HepG2 (cell line): Measurements from ENCODE around the gene HID1. TPM values are rescaled to one million over a fixed set of nuclear protein-coding genes. Genes with fewer than 3 reads are reported as not detected.

ENCODE experiments used
- ATAC-seq: fragments of 200-7000 bp; cut with Tn5 transposase; 3 replicates; pipeline ENCODE4 v1.9.1; 2020; ENCODE audit warnings: mild to moderate bottlenecking, moderate library complexity
- BruUV-seq: library from RNA; stranded (reverse); fragments of 400-500 nt; replicated peaks from 2 replicates; lab custom pipeline; 2021; lab: Mats Ljungman, UMichigan
- CTCF ChIA-PET: fragments of 300-600 bp; formaldehyde crosslinking; extraction: SDS; loops from one replicate; lab custom pipeline; 2021; ENCODE audit warnings: low total read pairs, inconsistent platforms, low intra/inter-chr PET ratio; lab: Yijun Ruan, JAX
- POLR2A ChIA-PET: fragments of 350-600 bp; sonication (Branson Sonifier 250); formaldehyde crosslinking; loops from one replicate; lab custom pipeline; 2020; ENCODE audit warnings: antibody characterized with exemption, inconsistent platforms; lab: Yijun Ruan, JAX
- DNase-seq: peaks from one replicate; pipeline ENCODE4 v3.0.0-alpha.2; 2015; ENCODE audit warnings: low spot score
- FAIRE-seq: peaks from 3 replicates; lab custom pipeline; 2011; peaks lifted over from hg19 to GRCh38; lab: Jason Lieb, UNC
- H2AFZ ChIP-seq: one replicate; pipeline ENCODE4 v1.6.1; 2011; ENCODE audit warnings: low read length, inconsistent platforms
- H3K27ac ChIP-seq: fragments of 300-600 bp; 3 replicates; pipeline ENCODE4 v1.8.0; 2011; ENCODE audit warnings: mixed run types, mild to moderate bottlenecking, mixed read lengths, low read length, inconsistent platforms; ENCODE audit not compliant: insufficient read depth; ENCODE audit errors: extremely low read length
- H3K27me3 ChIP-seq, 2 experiments: fragments of 200-600 bp in 1 of 2; 2 replicates in 1 of 2; 3 replicates in 1 of 2; pipeline versions ENCODE4 v1.6.0 to v1.8.0; 2011; ENCODE audit warnings: low read length in 2 of 2, mild to moderate bottlenecking in 2 of 2, moderate library complexity in 2 of 2, inconsistent platforms in 1 of 2; ENCODE audit not compliant: insufficient read depth in 2 of 2, control insufficient read depth in 1 of 2
- H3K36me3 ChIP-seq, 2 experiments: fragments of 200-600 bp in 1 of 2; replicated peaks in 1 of 2; 2 replicates in 1 of 2; 3 replicates in 1 of 2; pipeline versions ENCODE4 v1.5.1 to v1.8.0; 2011; ENCODE audit warnings: low read length in 2 of 2, inconsistent platforms in 1 of 2; ENCODE audit not compliant: insufficient read depth in 2 of 2, control insufficient read depth in 1 of 2
- H3K4me1 ChIP-seq: 2 replicates; pipeline ENCODE4 v1.5.1; 2012; ENCODE audit warnings: low read length, inconsistent platforms; ENCODE audit not compliant: insufficient read depth
- H3K4me2 ChIP-seq: 2 replicates; pipeline ENCODE4 v1.6.0; 2011; ENCODE audit warnings: low read depth, low read length, inconsistent platforms
- H3K4me3 ChIP-seq, 3 experiments: fragments of 200-600 bp in 1 of 3; sonication (generic), shearing (Covaris generic) in 1 of 3; replicated peaks in 1 of 3; 2 replicates each; pipeline ENCODE4 v1.5.1; 2011 to 2016; ENCODE audit warnings: low read length in 3 of 3, inconsistent platforms in 2 of 3, low read depth in 2 of 3, mild to moderate bottlenecking in 2 of 3, control low read depth in 1 of 3, mixed read lengths in 1 of 3; ENCODE audit not compliant: insufficient read depth in 1 of 3
- H3K79me2 ChIP-seq: one replicate; pipeline ENCODE4 v1.6.1; 2011; ENCODE audit warnings: low read length, inconsistent platforms; ENCODE audit not compliant: insufficient read depth
- H3K9ac ChIP-seq: 2 replicates; pipeline ENCODE4 v1.6.0; 2011; ENCODE audit warnings: mild to moderate bottlenecking, low read depth, low read length, inconsistent platforms; ENCODE audit not compliant: insufficient read depth
- H3K9me3 ChIP-seq: 2 replicates; pipeline ENCODE4 v1.5.1; 2012; ENCODE audit warnings: mild to moderate bottlenecking, low read length
- H4K20me1 ChIP-seq: 2 replicates; pipeline ENCODE4 v1.6.0; 2011; ENCODE audit warnings: inconsistent platforms, mild to moderate bottlenecking, low read length, moderate library complexity; ENCODE audit not compliant: insufficient read depth
- AHDC1 ChIP-seq: sonication (generic); formaldehyde crosslinking; IDR thresholded peaks from 2 replicates; pipeline ENCODE4 v1.5.1; 2020; ENCODE audit warnings: mild to moderate bottlenecking, missing genetic modification reagents, borderline replicate concordance
- ARID2 ChIP-seq: sonication (generic); formaldehyde crosslinking; IDR thresholded peaks from 2 replicates; pipeline ENCODE4 v1.8.1; 2022; ENCODE audit warnings: mild to moderate bottlenecking, missing genetic modification reagents, borderline replicate concordance
- CBX1 ChIP-seq: IDR thresholded peaks from one replicate; pipeline ENCODE4 v1.6.1; 2016; ENCODE audit warnings: antibody characterized with exemption, low read depth
- KLF13 ChIP-seq: sonication (generic); formaldehyde crosslinking; IDR thresholded peaks from 2 replicates; pipeline ENCODE4 v1.4.0; 2020; ENCODE audit warnings: mild to moderate bottlenecking, missing genetic modification reagents
- NAIF1 ChIP-seq: sonication (generic); formaldehyde crosslinking; IDR thresholded peaks from 2 replicates; pipeline ENCODE4 v1.5.0; 2020; ENCODE audit warnings: mild to moderate bottlenecking, missing genetic modification reagents, borderline replicate concordance
- SCMH1 ChIP-seq: sonication (generic); formaldehyde crosslinking; IDR thresholded peaks from 2 replicates; pipeline ENCODE4 v1.9.0; 2021; ENCODE audit warnings: missing genetic modification reagents, mild to moderate bottlenecking, borderline replicate concordance
- TBX3 ChIP-seq: fragments of 450-650 bp; IDR thresholded peaks from 2 replicates; pipeline ENCODE4 v1.6.1; 2017; ENCODE audit warnings: antibody characterized with exemption, mild to moderate bottlenecking, inconsistent platforms, borderline replicate concordance
- ZBTB33 ChIP-seq: sonication (generic); formaldehyde crosslinking; IDR thresholded peaks from 2 replicates; pipeline ENCODE4 v1.4.0; 2020; ENCODE audit warnings: missing genetic modification reagents
- ZBTB43 ChIP-seq: sonication (generic); formaldehyde crosslinking; conservative IDR thresholded peaks from 2 replicates; pipeline ENCODE4 v1.4.0; 2020; ENCODE audit warnings: missing genetic modification reagents
- ZNF570 ChIP-seq: sonication (generic); formaldehyde crosslinking; IDR thresholded peaks from 2 replicates; pipeline ENCODE4 v1.4.0; 2020; ENCODE audit warnings: mild to moderate bottlenecking, missing genetic modification reagents, borderline replicate concordance
- ZSCAN12 ChIP-seq: sonication (generic); formaldehyde crosslinking; IDR thresholded peaks from 2 replicates; pipeline ENCODE4 v1.9.0; 2021; ENCODE audit warnings: mild to moderate bottlenecking, missing genetic modification reagents
- ZSCAN31 ChIP-seq: sonication (generic); formaldehyde crosslinking; IDR thresholded peaks from 2 replicates; pipeline ENCODE4 v1.5.0; 2020; ENCODE audit warnings: low read depth, mild to moderate bottlenecking, missing genetic modification reagents
- WGBS: methylation state at CpG from one replicate; pipeline ENCODE4 v1.1.6; 2017; ENCODE audit warnings: low lambda C conversion rate; 5-methylcytosine and 5-hydroxymethylcytosine counted together
- in situ Hi-C: cut with HindIII; loops from 2 replicates; pipeline ENCODE4 v1.10.0; 2017; ENCODE audit warnings: low pct_unique_long_range_greater_than_20kb; ENCODE audit not compliant: extremely low pct_ligation_motif_present
- intact Hi-C: fragments of 100-400 bp; cut with micrococcal nuclease; formaldehyde crosslinking; loops from one replicate; pipeline ENCODE4 v1.10.0; 2022; ENCODE audit not compliant: unreplicated experiment
- polyA plus RNA-seq, 8 experiments: library from polyadenylated mRNA; depleted of rRNA in 3 of 8; stranded (reverse) in 7 of 8; unstranded in 1 of 8; fragments of >200 nt; fragmentation: Illumina TruSeq in 4 of 8; extraction: Trizol in 4 of 8; gene quantifications; 2 replicates each; pipeline versions ENCODE4 v1.2.1 to v1.2.3, GENCODE V29; 2011 to 2016; ENCODE audit warnings: low read depth in 4 of 8, missing spikeins in 1 of 8, mixed read lengths in 1 of 8; ENCODE audit not compliant: insufficient read depth in 1 of 8
- total RNA-seq, 5 experiments: library from RNA; depleted of rRNA; stranded (reverse); fragments of >200 nt; fragmentation: Illumina TruSeq; extraction: Trizol; gene quantifications; 2 replicates each; pipeline ENCODE4 v1.2.3, GENCODE V29; 2016; ENCODE audit warnings: low read depth in 1 of 5
- TF ChIP-seq, protein P1 (sequence below): sonication (generic); formaldehyde crosslinking; IDR thresholded peaks from 2 replicates; pipeline ENCODE4 v1.4.0; 2020; ENCODE audit warnings: missing genetic modification reagents

The HID1 gene
- total and polyA plus RNA-seq, 2 of the 13 experiments (the other 11 are each of a cell fraction or from before 2014, with no cell fraction given), result 2.1 to 10.6 TPM

DNA sequence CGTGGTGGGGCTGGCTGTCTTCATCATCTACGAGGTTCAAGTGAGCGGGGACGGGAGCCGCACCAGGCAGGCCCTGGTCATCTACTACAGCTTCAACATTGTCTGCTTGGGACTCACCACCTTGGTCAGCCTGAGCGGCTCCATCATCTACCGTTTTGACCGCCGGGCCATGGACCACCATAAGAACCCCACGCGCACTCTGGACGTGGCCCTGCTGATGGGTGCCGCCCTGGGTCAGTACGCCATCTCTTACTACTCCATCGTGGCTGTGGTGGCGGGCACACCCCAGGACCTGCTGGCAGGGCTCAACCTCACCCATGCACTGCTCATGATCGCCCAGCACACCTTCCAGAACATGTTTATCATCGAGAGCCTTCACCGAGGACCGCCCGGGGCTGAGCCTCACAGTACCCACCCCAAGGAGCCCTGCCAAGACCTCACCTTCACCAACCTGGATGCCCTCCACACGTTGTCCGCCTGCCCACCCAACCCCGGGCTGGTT lies 42.0 kb downstream of the HID1 start:
- Histone ChIP-seq H3K79me2 (no peaks in the 10 kb centered on the region), H3K36me3 (no peaks in the 10 kb centered on the region), H3K4me1 (no peaks in the 10 kb centered on the region), H3K9me3 (no peaks in the 10 kb centered on the region), H3K9ac (no peak overlapping the region), H3K4me3 (no peak overlapping the region), H3K4me2 (no peak overlapping the region), H4K20me1 (no peaks in the 10 kb centered on the region), H2AFZ (no peak overlapping the region), H3K27me3 (peaks cover 9 to 88% of the 10 kb centered on the region in 2 experiments; a peak in 4 of 5 replicates), H3K27ac (no peak overlapping the region)
- POLR2A ChIA-PET, result no interaction called here
- no peak for FAIRE-seq
- CTCF ChIA-PET, result no interaction called here
- intact Hi-C loops, result no loop called here
- no peak for DNase-seq
- in situ Hi-C loops, result no loop called here
- no peak for ATAC-seq
- BruUV-seq, result no TSS peak
- WGBS, result 63% methylated on average over 19 of the region's 24 CpGs
- TF ChIP-seq ZSCAN12 (CRISPR knock-in tag) (no peak), KLF13 (CRISPR knock-in tag) (no peak), ZBTB33 (no peak), ARID2 (CRISPR knock-in tag) (no peak), NAIF1 (CRISPR knock-in tag) (no peak), TBX3 (no peak), ZNF570 (CRISPR knock-in tag) (no peak), AHDC1 (CRISPR knock-in tag) (no peak), SCMH1 (CRISPR knock-in tag) (no peak), ZBTB43 (CRISPR knock-in tag) (no peak), ZSCAN31 (CRISPR knock-in tag) (no peak), CBX1 (no peak)
- TF ChIP-seq, protein P1, sequence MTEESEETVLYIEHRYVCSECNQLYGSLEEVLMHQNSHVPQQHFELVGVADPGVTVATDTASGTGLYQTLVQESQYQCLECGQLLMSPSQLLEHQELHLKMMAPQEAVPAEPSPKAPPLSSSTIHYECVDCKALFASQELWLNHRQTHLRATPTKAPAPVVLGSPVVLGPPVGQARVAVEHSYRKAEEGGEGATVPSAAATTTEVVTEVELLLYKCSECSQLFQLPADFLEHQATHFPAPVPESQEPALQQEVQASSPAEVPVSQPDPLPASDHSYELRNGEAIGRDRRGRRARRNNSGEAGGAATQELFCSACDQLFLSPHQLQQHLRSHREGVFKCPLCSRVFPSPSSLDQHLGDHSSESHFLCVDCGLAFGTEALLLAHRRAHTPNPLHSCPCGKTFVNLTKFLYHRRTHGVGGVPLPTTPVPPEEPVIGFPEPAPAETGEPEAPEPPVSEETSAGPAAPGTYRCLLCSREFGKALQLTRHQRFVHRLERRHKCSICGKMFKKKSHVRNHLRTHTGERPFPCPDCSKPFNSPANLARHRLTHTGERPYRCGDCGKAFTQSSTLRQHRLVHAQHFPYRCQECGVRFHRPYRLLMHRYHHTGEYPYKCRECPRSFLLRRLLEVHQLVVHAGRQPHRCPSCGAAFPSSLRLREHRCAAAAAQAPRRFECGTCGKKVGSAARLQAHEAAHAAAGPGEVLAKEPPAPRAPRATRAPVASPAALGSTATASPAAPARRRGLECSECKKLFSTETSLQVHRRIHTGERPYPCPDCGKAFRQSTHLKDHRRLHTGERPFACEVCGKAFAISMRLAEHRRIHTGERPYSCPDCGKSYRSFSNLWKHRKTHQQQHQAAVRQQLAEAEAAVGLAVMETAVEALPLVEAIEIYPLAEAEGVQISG (CRISPR knock-in tag), result no peak
